DMS53 treated with DMSO at 0.1 percent for 48 hours (cell line): ENCODE results near the gene ORM1.
"Not testable (repeated sequence)": the region's sequence is repeated elsewhere in the genome, so short reads cannot be mapped to it uniquely, and the experiment has no call there.

Experiments used
- DNase-seq: peaks from one replicate; lab custom pipeline; 2025; ENCODE audit not compliant: unreplicated experiment; lab: John Stamatoyannopoulos, UW

The ORM1 gene

DNA sequence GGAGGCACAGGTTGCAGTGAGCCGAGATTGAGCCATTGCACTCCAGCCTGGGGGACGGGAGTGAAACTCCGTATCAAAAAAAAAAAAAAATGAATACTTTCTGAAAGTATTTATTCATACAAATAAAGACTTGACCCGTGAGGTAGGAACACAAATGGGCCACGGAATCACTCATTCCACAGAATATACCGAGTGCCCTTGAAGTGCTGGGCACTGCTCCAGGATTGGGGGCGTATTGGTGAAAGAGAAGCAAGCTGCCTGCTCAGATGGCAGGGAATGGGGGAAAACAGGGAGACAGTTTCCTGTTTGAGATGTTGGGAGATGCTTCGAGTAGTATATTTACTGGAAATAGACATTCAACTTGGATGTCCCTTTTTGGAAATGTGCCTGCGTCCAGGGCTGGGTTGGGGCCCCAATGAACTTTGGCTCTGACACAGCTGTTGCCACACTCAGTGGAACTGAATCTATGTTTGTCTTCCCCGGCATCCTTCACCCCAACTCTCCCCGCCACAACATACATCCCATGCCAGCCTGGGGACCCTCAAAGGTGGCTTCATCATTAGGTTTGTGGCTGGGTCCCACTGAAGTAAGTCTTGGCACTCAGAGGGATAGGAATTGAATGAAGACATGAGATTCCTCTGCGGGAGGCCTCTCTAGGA is 609 bp upstream of the ORM1 start:
- not testable (repeated sequence) for DNase-seq

DNA sequence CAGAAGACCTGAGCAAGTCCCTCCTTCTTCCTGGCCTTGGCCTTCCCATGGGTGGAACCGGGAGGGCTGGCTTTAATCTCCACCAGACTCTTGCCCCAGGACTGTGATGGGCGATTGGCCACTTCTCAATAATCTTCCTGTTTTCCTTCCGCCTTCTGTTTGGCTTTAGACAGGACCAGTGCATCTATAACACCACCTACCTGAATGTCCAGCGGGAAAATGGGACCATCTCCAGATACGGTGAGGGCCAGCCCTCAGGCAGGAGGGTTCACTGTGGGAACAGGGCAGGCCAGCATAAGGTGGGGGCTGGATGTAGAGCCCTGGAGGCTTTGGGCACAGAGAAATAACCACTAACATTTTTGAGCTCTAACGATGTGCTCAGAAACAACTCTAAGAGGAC is 951 bp downstream of the ORM1 start:
- DNase-seq: not testable (repeated sequence)

DNA sequence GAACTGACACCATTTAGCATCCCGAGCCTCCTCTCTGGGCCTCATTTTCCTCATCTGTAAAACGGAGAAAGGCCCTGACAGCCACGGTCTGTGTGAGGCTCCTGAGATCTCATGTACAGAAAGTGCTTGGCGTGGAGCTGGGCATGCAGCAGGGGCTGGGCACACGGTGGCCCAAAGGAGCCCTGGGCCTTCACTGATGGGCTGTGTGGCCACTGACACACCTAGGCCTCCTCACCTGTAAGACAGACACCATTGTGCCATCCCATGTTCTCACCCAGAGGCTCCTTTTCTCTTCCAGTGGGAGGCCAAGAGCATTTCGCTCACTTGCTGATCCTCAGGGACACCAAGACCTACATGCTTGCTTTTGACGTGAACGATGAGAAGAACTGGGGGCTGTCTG is 1.6 kb downstream of the ORM1 start:
- no peak for DNase-seq

DNA sequence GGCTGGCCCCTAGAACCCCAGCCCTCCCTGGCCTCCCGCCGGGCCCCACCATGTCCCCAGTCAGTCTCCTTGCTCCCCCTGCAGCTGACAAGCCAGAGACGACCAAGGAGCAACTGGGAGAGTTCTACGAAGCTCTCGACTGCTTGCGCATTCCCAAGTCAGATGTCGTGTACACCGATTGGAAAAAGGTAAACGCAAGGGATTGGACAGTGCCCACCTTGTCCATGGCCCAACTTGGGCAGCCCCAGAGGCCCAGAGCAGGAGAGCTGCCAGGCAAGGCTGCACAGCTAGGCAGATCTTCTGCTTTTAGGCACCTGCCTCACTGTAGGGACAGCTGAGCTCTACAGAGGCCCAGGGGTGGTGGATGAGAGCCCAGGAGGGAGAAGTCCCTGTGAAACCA is 2.1 kb downstream of the ORM1 start:
- DNase-seq: not testable (repeated sequence)

DNA sequence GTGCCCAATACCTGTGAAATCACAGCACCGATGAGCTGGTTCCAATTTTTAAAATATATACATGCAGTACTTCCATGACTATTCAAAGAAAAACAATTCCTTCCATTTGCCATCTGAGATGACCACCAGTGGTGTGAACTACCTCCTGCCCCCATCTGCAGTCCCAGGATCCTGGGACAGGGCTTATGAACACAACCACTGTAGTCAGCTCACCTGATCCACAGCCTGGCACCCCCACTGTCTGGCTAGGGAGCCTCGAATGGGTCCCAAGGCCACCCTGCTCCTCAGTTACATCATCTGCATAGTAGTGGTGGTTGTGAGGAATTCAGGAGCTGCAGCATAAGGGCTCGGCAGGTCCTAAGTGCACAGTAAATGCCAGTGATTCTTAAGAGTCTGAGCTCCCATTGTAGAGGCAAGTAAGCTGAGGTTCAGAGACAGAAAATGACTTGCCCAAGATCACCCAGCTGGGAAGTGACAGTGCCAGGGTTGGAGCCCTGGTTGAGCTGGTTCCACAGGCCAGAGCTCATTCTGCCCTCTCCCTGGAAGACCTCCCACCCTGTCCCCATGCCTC is 2.9 kb downstream of the ORM1 start:
- not testable (repeated sequence) for DNase-seq

DNA sequence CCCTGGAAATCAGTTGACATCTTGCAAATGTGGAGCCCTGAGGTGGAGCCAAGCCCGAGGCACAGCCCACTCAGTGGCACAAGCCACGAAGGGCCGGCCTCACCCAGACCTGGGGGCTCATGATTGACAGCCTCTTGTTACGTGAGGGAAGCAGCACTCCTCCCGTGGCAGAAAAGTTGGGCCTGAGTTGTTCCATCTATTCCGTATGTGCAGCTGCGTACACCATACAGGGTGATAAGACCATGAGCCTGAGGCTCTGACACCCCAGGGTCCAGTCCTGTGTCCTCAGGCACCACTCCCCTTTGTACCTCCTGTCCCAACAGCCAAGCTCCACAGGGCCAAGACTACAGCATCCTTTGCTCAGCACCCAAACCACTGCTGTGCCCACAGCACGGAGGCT is 4.9 kb downstream of the ORM1 start:
- DNase-seq: no peak

DNA sequence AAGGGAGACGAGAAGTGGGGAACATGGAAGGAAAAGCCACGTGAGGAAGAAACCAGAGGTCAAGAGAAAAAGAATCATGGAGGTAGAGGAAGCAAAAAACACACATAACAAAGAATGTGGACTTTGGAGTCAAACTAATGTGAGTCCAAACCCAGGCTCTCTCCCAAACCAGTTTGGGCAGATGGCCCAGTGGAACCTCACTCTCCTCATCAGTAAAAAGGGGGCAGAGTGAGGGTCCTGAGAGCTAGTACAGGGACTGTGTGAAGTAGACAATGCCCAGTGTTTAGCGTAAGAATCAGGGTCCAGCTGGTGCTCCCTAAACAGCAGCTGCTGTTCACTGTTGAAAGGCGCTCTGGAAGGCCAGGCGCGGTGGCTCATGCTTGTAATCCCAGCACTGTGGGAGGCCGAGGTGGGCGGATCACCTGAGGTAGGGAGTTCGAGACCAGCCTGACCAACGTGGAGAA is 5.5 kb downstream of the ORM1 start:
- not testable (repeated sequence) for DNase-seq

DNA sequence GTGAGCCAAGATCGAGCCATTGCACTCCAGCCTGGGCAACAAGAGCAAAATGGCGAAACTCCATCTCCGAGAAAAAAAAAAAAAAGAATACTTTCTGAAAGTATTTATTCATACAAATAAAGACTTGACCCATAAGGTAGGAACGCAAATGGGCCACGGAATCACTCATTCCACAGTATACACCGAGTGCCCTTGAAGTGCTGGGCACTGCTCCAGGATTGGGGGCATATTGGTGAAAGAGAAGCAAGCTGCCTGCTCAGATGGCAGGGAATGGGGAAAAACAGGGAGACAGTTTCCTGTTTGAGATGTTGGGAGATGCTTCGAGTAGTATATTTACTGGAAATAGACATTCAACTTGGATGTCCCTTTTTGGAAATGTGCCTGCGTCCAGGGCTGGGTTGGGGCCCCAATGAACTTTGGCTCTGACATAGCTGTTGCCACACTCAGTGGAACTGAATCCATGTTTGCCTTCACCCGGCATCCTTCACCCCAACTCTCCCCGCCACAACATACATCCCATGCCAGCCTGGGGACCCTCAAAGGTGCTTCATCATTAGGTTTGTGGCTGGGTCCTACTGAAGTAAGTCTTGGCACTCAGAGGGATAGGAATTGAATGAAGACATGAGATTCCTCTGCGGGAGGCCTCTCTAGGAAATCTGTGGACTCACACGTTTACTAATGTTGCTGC is 6.2 kb downstream of the ORM1 start:
- DNase-seq: not testable (repeated sequence)

DNA sequence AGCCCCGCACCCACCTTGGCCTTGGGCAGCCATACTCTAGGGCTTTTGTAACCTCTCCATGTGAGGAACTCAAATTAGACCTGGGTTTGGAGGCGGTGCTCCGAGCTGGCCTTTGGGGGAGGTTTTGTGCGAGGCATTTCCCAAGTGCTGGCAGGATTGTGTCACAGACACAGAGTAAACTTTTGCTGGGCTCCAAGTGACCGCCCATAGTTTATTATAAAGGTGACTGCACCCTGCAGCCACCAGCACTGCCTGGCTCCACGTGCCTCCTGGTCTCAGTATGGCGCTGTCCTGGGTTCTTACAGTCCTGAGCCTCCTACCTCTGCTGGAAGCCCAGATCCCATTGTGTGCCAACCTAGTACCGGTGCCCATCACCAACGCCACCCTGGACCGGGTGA is 6.7 kb downstream of the ORM1 start, which contains the start of gene ORM2:
Gene ORM2, plus strand, starts transcription at position 245 of the 398 bp plus-strand sequence. Its CDS starts 36 bp downstream, at position 281.
- not testable (repeated sequence) for DNase-seq

DNA sequence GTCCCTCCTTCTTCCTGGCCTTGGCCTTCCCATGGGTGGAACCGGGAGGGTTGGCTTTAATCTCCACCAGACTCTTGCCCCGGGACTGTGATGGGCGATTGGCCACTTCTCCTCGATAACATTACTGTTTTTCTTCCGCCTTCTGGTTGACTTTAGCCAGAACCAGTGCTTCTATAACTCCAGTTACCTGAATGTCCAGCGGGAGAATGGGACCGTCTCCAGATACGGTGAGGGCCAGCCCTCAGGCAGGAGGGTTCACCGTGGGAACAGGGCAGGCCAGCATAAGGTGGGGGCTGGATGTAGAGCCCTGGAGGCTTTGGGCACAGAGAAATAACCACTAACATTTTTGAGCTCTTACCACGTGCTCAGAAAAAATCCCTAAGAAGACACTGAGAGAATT is 7.7 kb downstream of the ORM1 start:
- DNase-seq: no peak

DNA sequence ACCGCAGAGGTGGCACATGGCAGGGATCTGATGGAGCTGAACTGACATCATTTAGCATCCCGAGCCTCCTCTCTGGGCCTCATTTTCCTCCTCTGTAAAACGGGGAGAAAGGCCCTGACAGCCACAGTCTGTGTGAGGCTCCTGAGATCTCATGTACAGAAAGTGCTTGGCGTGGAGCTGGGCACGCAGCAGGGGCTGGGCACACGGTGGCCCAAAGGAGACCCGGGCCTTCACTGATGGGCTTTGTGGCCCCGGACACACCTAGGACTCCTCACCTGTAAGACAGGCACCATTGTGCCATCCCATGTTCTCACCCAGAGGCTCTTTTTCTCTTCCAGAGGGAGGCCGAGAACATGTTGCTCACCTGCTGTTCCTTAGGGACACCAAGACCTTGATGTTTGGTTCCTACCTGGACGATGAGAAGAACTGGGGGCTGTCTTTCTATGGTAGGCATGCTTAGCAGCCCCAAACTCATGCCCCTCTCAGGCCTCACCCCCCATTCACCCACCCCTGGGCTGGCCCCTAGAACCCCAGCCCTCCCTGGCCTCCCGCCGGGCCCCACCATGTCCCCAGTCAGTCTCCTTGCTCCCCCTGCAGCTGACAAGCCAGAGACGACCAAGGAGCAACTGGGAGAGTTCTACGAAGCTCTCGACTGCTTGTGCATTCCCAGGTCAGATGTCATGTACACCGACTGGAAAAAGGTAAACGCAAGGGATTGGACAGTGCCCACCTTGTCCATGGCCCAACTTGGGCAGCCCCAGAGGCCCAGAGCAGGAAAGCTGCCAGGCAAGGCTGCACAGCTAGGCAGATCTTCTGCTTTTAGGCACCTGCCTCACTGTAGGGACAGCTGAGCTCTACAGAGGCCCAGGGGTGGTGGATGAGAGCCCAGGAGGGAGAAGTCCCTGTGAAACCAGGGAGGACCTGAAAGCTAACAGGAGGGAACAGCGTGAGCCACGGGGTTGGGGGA is 8.6 kb downstream of the ORM1 start:
- DNase-seq: not testable (repeated sequence)

DNA sequence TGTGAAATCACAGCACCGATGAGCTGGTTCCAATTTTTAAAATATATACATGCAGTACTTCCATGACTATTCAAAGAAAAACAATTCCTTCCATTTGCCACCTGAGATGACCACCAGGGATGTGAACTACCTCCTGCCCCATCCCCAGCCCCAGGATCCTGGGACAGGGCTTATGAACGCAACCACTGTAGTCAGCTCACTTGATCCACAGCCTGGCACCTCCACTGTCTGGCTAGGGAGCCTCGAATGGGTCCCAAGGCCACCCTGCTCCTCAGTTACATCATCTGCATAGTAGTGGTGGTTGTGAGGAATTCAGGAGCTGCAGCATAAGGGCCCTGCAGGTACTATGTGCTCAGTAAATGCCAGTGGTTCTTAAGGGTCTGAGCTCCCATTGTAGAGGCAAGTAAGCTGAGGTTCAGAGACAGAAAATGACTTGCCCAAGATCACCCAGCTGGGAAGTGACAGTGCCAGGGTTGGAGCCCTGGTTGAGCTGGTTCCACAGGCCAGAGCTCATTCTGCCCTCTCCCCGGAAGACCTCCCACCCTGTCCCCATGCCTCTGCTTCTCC is 9.7 kb downstream of the ORM1 start:
- not testable (repeated sequence) for DNase-seq

DNA sequence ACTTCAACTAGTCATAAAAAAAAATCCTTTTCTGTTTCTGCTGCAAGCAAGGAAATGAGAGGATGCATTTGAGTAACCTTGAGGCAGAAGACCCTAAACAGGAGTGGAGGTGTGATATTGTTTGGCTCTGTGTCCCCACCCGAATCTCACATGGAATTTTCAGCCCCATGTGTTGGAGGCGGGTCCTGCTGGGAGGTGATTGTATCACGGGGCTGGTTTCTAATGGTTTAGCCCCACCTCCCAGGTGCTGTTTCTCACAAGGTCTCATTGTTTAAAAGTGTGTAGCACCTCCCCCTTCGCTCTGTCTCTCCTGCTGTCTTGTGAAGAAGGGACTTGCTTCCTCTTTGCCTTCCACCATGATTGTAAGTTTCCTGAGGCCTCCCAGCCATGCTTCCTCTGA is 10.8 kb downstream of the ORM1 start:
- DNase-seq: not testable (repeated sequence)

DNA sequence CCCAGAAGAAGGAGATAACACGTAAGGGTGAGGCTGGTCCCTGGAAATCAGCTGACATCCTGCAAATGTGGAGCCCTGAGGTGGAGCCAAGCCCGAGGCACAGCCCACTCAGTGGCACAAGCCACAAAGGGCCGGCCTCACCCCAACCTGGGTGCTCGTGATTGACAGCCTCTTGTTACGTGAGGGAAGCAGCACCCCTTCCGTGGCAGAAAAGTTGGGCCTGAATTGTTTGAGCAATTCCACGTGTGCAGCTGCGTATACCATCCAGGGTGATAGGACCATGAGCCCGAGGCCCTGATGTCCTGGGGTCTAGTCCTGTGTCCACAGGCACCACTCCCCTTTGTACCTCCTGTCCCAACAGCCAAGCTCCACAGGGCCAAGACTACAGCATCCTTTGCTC is 11.6 kb downstream of the ORM1 start:
- no peak for DNase-seq

DNA sequence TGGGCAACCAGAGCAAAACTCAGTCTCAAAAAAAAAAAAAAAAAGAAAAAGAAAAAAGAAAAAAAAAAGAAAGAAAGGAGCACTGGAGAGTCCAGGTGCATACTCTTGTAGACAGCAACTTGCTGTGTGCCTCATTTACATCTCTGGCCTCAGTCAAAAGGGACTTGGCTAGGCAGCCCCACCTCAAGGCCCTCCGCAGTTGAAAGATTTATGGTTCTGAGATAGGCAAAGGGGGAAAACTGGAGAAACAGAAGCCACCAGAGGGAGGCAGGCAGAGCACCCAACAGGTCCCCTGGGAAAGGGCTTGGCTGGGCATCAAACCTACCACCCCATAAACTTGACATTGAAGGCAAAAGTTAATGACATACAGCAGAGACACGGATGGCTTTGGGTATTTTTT is 12.8 kb downstream of the ORM1 start:
- DNase-seq: no peak

DNA sequence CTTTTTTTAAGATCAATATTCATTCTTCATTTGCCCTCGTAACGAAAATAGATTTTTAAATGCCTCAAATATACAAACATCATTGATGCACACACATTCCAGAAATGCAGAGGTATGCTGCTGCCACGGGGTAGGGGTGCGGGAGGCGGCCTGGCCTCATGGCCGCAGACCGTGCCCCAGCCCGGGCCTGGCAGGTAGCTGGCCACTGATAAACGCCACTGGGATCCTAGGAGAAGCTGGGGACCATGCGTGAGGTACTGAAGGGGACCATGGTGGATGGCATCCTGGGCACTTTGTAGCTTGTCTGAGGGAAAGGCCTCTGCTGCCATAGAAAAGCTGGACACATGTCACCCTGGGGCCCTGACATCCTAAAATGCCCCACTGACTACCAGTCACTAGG is 13.3 kb downstream of the ORM1 start:
- DNase-seq: no peak

DNA sequence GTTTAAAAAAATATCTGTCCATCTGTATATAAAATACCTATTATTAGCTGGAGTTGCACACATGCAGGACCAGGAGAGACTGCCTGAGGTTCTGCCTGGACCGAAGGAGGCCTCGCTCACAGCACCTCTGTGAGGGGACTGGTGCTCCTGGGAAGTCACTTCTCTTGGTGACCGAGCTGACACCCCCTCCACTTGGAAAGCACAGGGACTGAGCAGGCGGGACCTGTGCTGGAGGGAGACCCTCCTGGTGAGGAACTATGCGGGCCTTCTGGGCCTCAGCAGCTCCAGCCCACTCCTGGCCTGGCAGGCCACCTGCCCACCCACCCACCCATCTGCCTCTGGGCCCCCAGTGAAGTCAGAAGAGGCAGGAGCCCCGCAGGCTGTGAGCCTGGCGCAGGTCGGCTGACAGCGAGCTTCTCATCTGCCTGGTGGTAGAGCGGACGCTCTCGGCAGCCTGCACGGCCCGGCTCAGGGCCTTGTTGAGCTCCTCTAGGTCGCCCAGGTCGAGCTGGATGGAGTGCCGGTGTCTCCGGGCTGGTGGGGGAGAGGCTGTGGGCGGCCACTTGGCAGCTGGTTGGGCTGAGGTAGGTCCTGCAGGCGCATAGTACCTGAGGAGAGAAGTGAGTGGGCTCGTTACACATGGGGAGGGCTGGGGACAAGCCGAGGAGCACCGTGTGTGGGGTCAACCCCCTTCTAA is 13.9 kb downstream of the ORM1 start:
- DNase-seq: no peak

DNA sequence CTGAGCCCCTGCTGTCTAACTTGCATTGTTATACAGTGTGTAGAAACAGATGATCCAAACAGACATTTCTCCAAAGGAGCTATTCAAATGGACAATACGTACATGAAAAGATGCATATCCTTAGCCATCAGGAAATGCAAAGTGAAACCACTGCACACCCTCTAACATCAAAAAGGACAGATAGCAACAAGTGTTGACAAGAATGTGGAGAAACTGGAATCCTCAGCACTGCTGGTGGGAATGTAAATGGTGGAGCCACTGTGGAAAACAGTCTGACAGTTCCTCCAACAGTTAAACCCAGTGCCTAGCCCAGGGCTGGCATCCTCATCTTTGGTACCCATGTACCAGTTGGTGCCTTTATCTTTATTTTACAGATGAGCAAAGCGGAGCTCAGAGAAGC is 15.3 kb downstream of the ORM1 start:
- no peak for DNase-seq

DNA sequence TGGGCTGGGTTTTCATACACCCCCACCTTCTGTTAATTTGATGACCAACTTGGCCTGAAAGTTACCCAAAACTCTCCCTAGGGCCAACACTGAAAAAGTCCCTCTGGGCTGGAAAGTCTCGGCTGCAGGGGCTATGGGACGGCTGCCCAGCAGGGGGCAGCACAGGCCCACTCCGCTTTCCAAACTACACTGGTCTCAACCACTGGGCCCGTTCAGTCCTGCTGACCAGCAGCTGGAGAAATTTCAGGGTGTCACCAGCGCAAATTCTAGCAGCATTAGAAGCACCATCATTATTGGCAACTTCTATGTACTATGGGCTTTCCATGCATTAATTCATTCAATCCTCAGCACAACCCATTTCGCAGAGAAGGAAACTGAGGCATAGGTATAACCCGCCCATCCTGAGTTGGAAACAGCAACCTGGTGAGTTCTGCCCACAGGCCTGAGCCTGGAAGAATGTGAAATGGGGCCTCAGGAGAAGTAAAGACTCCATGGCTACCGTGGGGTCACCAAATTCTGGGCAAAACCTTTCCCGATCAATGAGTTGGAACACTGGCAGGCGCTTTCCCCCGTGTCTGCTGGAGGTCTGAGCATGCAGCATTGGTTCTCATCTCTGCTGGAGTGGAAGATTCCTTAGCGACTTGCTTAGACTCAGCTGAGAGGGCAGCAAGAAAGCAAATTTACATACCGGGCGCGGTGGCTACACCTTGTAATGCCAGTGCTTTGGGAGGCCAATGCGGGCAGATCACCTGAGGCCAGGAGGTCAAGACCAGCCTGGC is 16.4 kb downstream of the ORM1 start:
- DNase-seq: no peak
